H1 (cell line): ENCODE results near the gene TTLL1. TPM values are rescaled to one million over a fixed set of nuclear protein-coding genes. Genes with fewer than 3 reads are reported as not detected.

Source experiments
- CBX5 ChIP-seq: fragments of 300-800, 300-1000 bp; sonication (generic); IDR thresholded peaks from 2 replicates; pipeline ENCODE4 v1.7.1; 2016; ENCODE audit warnings: antibody characterized with exemption, low read length, low read depth
- KDM1A ChIP-seq: fragments of 200-600, 300-600 bp; sonication (generic); IDR thresholded peaks from 2 replicates; pipeline ENCODE4 v1.7.1; 2016; ENCODE audit warnings: mild to moderate bottlenecking, low read length, borderline replicate concordance
- SUZ12 ChIP-seq: fragments of 200-600 bp; sonication (generic); IDR thresholded peaks from 2 replicates; pipeline ENCODE4 v1.6.1; 2012; ENCODE audit warnings: mild to moderate bottlenecking, inconsistent platforms, low read length, moderate library complexity, mixed read lengths
- YY1 ChIP-seq: IDR thresholded peaks from 2 replicates; pipeline ENCODE4 v1.6.1; 2011; ENCODE audit warnings: low read depth, mild to moderate bottlenecking, low read length
- ZNF274 ChIP-seq: IDR thresholded peaks from 2 replicates; pipeline ENCODE4 v1.7.0; 2012; ENCODE audit warnings: low read length, borderline replicate concordance; ENCODE audit errors: extremely low read depth
- polyA plus RNA-seq, 7 experiments: library from polyadenylated mRNA; depleted of rRNA in 3 of 7; stranded (reverse) in 5 of 7; unstranded in 2 of 7; fragments of >200 nt in 5 of 7; fragments of 200-250 nt in 2 of 7; gene quantifications; 1 replicate in 5 of 7; 2 replicates in 1 of 7; 4 replicates in 1 of 7; pipeline versions ENCODE4 v1.2.1 to v1.2.3, GENCODE V29; 2011 to 2013; ENCODE audit warnings: missing spikeins in 2 of 7, mixed read lengths in 2 of 7
- total RNA-seq: library from RNA; stranded (reverse); fragmentation: NEBNext Ultra II Directional; extraction: Animal tissue kit (Norgen Biotek cat#: 25700); gene quantifications from 2 replicates; pipeline ENCODE4 v1.2.1, GENCODE V29; 2021
- TF ChIP-seq, protein P1 (sequence below): fragments of 300-600 bp; sonication (generic); IDR thresholded peaks from 2 replicates; pipeline ENCODE4 v1.7.1; 2012; ENCODE audit warnings: low read length, moderate library complexity, mild to moderate bottlenecking, inconsistent platforms; ENCODE audit not compliant: insufficient replicate concordance

The TTLL1 gene
- total and polyA plus RNA-seq, 2 of the 8 experiments (the other 6 are each of a cell fraction or from before 2014, with no cell fraction given): 5.0 to 13.8 TPM

DNA sequence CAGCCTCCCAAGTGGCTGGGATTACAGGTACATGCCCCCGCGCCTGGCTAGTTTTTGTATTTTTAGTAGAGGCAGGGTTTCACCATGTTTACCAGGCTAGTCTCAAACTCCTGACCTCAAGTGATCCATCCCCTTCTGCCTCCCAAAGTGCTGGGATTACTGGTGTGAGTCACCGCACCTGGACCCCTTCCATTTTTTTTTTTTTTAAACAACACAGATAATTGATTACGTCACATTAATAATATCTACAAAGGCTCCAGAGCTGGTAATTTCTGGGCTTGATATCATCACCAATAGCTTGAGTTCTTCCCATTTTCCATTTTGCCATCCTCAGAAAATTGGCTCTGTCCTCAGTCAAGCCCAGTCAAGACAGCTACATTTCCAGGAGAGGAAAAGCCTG is 7.2 kb downstream of the TTLL1 start (continued):
- TF ChIP-seq, protein P1, sequence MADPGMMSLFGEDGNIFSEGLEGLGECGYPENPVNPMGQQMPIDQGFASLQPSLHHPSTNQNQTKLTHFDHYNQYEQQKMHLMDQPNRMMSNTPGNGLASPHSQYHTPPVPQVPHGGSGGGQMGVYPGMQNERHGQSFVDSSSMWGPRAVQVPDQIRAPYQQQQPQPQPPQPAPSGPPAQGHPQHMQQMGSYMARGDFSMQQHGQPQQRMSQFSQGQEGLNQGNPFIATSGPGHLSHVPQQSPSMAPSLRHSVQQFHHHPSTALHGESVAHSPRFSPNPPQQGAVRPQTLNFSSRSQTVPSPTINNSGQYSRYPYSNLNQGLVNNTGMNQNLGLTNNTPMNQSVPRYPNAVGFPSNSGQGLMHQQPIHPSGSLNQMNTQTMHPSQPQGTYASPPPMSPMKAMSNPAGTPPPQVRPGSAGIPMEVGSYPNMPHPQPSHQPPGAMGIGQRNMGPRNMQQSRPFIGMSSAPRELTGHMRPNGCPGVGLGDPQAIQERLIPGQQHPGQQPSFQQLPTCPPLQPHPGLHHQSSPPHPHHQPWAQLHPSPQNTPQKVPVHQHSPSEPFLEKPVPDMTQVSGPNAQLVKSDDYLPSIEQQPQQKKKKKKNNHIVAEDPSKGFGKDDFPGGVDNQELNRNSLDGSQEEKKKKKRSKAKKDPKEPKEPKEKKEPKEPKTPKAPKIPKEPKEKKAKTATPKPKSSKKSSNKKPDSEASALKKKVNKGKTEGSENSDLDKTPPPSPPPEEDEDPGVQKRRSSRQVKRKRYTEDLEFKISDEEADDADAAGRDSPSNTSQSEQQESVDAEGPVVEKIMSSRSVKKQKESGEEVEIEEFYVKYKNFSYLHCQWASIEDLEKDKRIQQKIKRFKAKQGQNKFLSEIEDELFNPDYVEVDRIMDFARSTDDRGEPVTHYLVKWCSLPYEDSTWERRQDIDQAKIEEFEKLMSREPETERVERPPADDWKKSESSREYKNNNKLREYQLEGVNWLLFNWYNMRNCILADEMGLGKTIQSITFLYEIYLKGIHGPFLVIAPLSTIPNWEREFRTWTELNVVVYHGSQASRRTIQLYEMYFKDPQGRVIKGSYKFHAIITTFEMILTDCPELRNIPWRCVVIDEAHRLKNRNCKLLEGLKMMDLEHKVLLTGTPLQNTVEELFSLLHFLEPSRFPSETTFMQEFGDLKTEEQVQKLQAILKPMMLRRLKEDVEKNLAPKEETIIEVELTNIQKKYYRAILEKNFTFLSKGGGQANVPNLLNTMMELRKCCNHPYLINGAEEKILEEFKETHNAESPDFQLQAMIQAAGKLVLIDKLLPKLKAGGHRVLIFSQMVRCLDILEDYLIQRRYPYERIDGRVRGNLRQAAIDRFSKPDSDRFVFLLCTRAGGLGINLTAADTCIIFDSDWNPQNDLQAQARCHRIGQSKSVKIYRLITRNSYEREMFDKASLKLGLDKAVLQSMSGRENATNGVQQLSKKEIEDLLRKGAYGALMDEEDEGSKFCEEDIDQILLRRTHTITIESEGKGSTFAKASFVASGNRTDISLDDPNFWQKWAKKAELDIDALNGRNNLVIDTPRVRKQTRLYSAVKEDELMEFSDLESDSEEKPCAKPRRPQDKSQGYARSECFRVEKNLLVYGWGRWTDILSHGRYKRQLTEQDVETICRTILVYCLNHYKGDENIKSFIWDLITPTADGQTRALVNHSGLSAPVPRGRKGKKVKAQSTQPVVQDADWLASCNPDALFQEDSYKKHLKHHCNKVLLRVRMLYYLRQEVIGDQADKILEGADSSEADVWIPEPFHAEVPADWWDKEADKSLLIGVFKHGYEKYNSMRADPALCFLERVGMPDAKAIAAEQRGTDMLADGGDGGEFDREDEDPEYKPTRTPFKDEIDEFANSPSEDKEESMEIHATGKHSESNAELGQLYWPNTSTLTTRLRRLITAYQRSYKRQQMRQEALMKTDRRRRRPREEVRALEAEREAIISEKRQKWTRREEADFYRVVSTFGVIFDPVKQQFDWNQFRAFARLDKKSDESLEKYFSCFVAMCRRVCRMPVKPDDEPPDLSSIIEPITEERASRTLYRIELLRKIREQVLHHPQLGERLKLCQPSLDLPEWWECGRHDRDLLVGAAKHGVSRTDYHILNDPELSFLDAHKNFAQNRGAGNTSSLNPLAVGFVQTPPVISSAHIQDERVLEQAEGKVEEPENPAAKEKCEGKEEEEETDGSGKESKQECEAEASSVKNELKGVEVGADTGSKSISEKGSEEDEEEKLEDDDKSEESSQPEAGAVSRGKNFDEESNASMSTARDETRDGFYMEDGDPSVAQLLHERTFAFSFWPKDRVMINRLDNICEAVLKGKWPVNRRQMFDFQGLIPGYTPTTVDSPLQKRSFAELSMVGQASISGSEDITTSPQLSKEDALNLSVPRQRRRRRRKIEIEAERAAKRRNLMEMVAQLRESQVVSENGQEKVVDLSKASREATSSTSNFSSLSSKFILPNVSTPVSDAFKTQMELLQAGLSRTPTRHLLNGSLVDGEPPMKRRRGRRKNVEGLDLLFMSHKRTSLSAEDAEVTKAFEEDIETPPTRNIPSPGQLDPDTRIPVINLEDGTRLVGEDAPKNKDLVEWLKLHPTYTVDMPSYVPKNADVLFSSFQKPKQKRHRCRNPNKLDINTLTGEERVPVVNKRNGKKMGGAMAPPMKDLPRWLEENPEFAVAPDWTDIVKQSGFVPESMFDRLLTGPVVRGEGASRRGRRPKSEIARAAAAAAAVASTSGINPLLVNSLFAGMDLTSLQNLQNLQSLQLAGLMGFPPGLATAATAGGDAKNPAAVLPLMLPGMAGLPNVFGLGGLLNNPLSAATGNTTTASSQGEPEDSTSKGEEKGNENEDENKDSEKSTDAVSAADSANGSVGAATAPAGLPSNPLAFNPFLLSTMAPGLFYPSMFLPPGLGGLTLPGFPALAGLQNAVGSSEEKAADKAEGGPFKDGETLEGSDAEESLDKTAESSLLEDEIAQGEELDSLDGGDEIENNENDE: no peak
- TF ChIP-seq KDM1A (no peak), SUZ12 (no peak), ZNF274 (no peak), YY1 (no peak), CBX5 (no peak)
